Bronchial epithelial cell (primary cell): ENCODE data around the gene TCF4. TPM values are rescaled to one million over a fixed set of nuclear protein-coding genes. Genes with fewer than 3 reads are reported as not detected.

Experiments used
- DNase-seq: peaks from one replicate; pipeline ENCODE4 v3.0.0-alpha.2; 2010; ENCODE audit warnings: low read depth
- FAIRE-seq: peaks from 2 replicates; lab custom pipeline; 2011; peaks lifted over from hg19 to GRCh38; lab: Jason Lieb, UNC
- H3K27me3 ChIP-seq: 2 replicates; pipeline ENCODE4 v1.5.1; 2011; ENCODE audit warnings: low read length; ENCODE audit not compliant: control insufficient read depth, insufficient read depth
- H3K36me3 ChIP-seq: 2 replicates; pipeline ENCODE4 v1.5.1; 2011; ENCODE audit warnings: low read length; ENCODE audit not compliant: control insufficient read depth, insufficient read depth
- H3K4me3 ChIP-seq: 2 replicates; pipeline ENCODE4 v1.5.1; 2011; ENCODE audit warnings: mild to moderate bottlenecking, low read depth, low read length, control low read depth
- CTCF ChIP-seq: IDR thresholded peaks from 2 replicates; pipeline ENCODE4 v1.5.1; 2011; ENCODE audit warnings: mild to moderate bottlenecking, moderate library complexity, low read length, control low read depth, inconsistent platforms; ENCODE audit not compliant: insufficient read depth, severe bottlenecking
- total RNA-seq: library from RNA; depleted of rRNA; stranded (reverse); fragments of >200 nt; gene quantifications from 2 replicates; pipeline ENCODE4 v1.2.1, GENCODE V29; 2014

The TCF4 gene
- total RNA-seq, 1 donor from 2014 or later = 10.0 TPM

DNA sequence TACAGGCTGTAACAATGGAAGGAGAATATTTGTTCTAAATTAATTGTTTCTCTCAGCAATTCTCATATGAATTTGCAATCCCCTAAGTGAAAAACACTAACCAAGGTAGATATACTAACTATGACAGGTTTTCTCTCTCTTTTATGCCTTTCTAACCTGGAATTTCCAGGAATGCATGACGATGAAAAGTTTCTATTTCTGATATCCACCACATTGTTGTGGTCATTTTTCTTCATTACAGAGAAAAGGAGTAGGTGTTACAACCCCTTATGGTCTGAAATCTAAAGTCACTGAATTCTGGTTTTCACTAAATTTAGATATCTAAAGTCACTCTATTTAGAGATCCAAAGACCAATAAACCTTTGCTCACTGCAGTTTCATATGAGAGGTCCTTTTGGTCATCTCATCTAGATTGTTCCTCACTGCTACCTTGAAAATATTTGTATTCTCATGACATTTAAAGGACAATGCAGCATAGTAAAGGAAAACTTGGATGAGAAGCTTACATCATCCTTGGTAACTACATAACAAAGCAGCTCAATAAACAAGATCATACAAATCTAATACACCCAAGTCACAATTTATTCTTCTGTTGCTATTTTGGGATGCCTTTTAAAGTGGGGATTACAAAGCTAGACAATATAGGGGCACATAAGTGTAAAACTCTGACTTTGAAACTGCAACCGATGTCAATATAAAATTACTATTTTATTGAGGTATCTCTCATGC lies 85.8 kb downstream of the TCF4 start:
- FAIRE-seq (no peak), DNase-seq (no peak)
- Histone ChIP-seq H3K4me3 (no peak overlapping the region), H3K27me3 (no peaks in the 10 kb centered on the region), H3K36me3 (no peaks in the 10 kb centered on the region)
- TF ChIP-seq CTCF = no peak

GRCh38 chr18:55501579-55501978 lies 86.4 kb downstream of the TCF4 start:
- Histone ChIP-seq H3K4me3 (no peak overlapping the region), H3K36me3 (no peaks in the 10 kb centered on the region), H3K27me3 (no peaks in the 10 kb centered on the region)
- FAIRE-seq = no peak
- DNase-seq = no peak
- TF ChIP-seq CTCF = no peak

DNA sequence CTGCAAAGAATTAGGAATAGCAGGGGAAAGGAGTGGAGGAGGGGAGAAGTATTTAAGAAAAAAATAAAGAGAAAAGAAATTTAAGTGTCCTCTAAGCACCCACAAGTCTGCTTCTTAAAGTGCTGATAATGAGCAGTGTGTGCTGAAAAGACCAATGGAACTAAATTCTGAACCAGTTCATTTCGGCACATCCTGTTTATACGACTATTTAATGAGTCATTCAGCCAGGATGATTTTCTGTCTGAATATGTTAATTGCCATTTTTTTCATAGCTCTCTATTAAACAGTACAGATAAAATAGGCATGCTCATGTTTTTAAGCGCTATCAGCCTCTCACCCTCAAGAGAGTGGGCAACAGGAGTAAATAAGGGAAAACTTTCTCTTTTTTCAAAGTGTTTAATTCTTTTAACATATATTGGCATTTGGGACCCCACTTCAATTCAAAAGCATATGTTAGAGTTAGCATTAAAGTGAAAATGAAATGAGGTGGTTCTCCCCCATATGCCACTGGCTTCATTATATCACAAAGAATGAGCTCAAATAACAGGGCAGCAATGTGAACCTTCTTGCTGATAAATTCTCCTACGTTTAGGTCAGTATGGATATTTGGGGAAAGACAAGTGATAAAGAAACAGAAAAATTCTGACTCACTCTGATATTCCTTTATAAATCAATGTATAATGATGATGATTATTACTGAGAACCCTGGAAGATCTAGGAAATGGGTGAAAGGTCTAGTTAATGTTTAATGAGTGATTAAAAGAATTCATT lies 87.5 kb downstream of the TCF4 start:
- no peak for FAIRE-seq
- Histone ChIP-seq H3K36me3 (no peaks in the 10 kb centered on the region), H3K4me3 (no peak overlapping the region), H3K27me3 (no peaks in the 10 kb centered on the region)
- DNase-seq = peak; percentile 76
- TF ChIP-seq CTCF = no peak

DNA sequence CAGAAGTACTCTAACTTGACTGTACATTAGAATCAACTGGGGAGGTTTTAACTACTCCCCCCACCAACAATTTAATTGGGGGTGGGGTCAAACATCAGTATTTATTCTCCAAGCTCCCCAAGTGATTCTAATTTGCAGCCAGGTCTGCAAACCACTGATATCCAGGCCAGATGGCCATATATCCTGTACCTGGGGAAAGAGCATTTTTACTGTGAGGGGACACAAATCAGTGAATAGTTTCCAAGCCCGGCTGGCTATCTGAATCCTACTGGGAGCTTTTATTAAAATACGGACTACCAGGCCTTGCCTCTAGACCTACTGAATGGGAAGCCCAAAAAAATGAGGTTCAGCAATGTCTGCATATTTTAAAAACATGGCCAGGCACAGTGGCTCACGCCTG lies 88.5 kb downstream of the TCF4 start:
- TF ChIP-seq CTCF = no peak
- Histone ChIP-seq H3K4me3 (no peak overlapping the region), H3K27me3 (no peaks in the 10 kb centered on the region), H3K36me3 (no peaks in the 10 kb centered on the region)
- DNase-seq = no peak
- no peak for FAIRE-seq

DNA sequence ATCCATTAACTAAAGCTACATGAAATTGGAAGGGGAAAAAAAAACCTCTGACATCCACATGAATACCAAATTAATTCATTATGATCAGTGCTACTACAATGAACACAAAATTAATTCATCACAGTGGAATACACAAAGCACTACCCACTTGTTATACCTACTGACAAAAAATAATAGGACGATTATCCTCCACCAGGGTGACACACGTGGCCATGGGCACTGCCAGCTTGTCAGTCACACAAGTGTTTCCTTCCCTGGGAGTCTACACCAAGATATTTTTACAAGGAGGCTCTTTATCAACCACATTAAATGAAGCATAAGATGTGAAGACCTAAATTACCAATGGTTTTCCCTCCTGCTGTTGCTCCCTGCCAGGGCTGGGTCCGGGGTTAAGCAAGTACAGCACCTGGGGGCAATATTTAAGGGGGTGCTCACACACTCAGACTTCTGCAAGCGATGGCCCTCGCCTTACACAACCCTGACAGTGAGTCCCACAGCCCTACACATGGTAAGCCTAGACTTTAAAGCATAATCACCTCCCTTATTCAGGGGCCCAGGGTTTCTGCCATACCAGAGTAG lies 90.1 kb downstream of the TCF4 start:
- TF ChIP-seq CTCF = no peak
- Histone ChIP-seq H3K36me3 (no peaks in the 10 kb centered on the region), H3K27me3 (no peaks in the 10 kb centered on the region), H3K4me3 (no peak overlapping the region)
- DNase-seq (no peak), FAIRE-seq (no peak)
